ENCODE measurements around the gene HPCAL1. TPM values are rescaled to one million over a fixed set of nuclear protein-coding genes. Genes with fewer than 3 reads are reported as not detected.

HPCAL1 gene
- total and polyA plus RNA-seq, 10 of the 15 experiments (the other 5 are each of a cell fraction or from before 2014, with no cell fraction given) = 0.40 to 12.8 (median 7.9) TPM

- intact Hi-C loops (cut with micrococcal nuclease; ENCODE audit: unreplicated experiment) = loop anchor here (10.0 kb wide), 1 partner anchor 616 kb away; no protein-coding TSS in a partner anchor
Measured at GRCh38 chr2:10430886-10431622, 128.3 kb downstream of the HPCAL1 start.

More at GRCh38 chr2:10430886-10431622, 128.3 kb downstream of the HPCAL1 start:
- H3K79me2 ChIP-seq (ENCODE audit: control insufficient read depth, insufficient read depth, low read length) = no peaks in the 10 kb centered on the region
- no peaks in the 10 kb centered on the region for H3K36me3 ChIP-seq (ENCODE audit: control insufficient read depth in 2 of 2, insufficient read depth in 2 of 2, low read length in 1 of 2)
- H3K4me2 ChIP-seq (ENCODE audit: control insufficient read depth, insufficient read depth) = no peak overlapping the region
- TF ChIP-seq HDAC2 (IDR thresholded peaks at IDR 0.05) (no peak), MYB (IDR thresholded peaks at IDR 0.05; ENCODE audit: borderline replicate concordance, low read depth, low read length) (no peak), RAD21 (IDR thresholded peaks at IDR 0.05; ENCODE audit: insufficient read depth, low read depth, low read length) (no peak), USF2 (IDR thresholded peaks at IDR 0.05; ENCODE audit: borderline replicate concordance, low read depth, low read length) (no peak), ZBTB11 (CRISPR knock-in tag; IDR thresholded peaks at IDR 0.05) (no peak), CREB1 (IDR thresholded peaks at IDR 0.05; ENCODE audit: low read depth) (no peak), CEBPZ (IDR thresholded peaks at IDR 0.05; ENCODE audit: low read depth, low read length) (no peak), SUPT20H (IDR thresholded peaks at IDR 0.05; ENCODE audit: borderline replicate concordance, control insufficient read depth, low read depth, low read length) (no peak)
- no peak for ATAC-seq
- in situ Hi-C loops (cut with MboI) = loop anchor here (10.0 kb wide), 1 partner anchor 616 kb away; no protein-coding TSS in a partner anchor
- no peaks in the 10 kb centered on the region for H4K20me1 ChIP-seq (ENCODE audit: control insufficient read depth, insufficient read depth)
- BruUV-seq (replicated peaks) = no TSS peak
- CTCF ChIA-PET = interaction anchor here (0.8 to 9.1 kb wide), 6 partner anchors 20 to 359 kb away, joined by 3 to 166 read pairs (median 5); no protein-coding TSS in a partner anchor
- H3K4me3 ChIP-seq = no peak overlapping the region
- no peak for FAIRE-seq
- SMC1A ChIA-PET (ENCODE audit: uncharacterized antibody, unreplicated experiment) = interaction anchor here (1.0 to 2.0 kb wide), 4 partner anchors 13 to 306 kb away, joined by 3 to 10 read pairs (median 5); no protein-coding TSS in a partner anchor
- no peaks in the 10 kb centered on the region for H3K27me3 ChIP-seq (replicated peaks in 1 of 2; ENCODE audit: control insufficient read depth in 2 of 2, insufficient read depth in 2 of 2, low read length in 1 of 2)
- H3K9ac ChIP-seq (ENCODE audit: control insufficient read depth, insufficient read depth, low read length) = no peak overlapping the region
- peaks cover 3% of the 10 kb centered on the region; the same call in 1 of the 2 replicates for H3K4me1 ChIP-seq (ENCODE audit: control insufficient read depth, insufficient read depth, low read length)
- RAD21 ChIA-PET (ENCODE audit: unreplicated experiment) = interaction anchor here (5.5 to 7.3 kb wide), 3 partner anchors 15 to 304 kb away, joined by 66 to 178 read pairs (median 170); partner anchors contain the start of gene ODC1
- 72% methylated on average over 8 of the region's 8 CpGs for WGBS (ENCODE audit: insufficient coverage, insufficient replicate concordance, low lambda C conversion rate, missing lambda C conversion rate)
- no peaks in the 10 kb centered on the region for H3K9me3 ChIP-seq (replicated peaks; ENCODE audit: control insufficient read depth, insufficient read depth, low read length)
- no peak overlapping the region for H3K27ac ChIP-seq (ENCODE audit: control insufficient read depth, insufficient read depth)
- DNase-seq (ENCODE audit: low read depth, low spot score) = no peak
- POLR2A ChIA-PET = interaction anchor here (1.1 kb wide), 1 partner anchor 302 kb away, joined by 5 read pairs; no protein-coding TSS in a partner anchor
- no peak overlapping the region for H2AFZ ChIP-seq (ENCODE audit: control insufficient read depth, low read depth, low read length)
